Thymus (tissue), 11 donors: ENCODE measurements around the gene TNFRSF4. TPM values are rescaled to one million over a fixed set of nuclear protein-coding genes. Genes with fewer than 3 reads are reported as not detected.

ENCODE experiments used
- DNase-seq, 9 donors: peaks; one replicate each; pipeline ENCODE4 v3.0.0-alpha.2; 2013; ENCODE audit warnings: low spot score in 9 of 9, low read depth in 6 of 9, missing footprints in 1 of 9
- H3K27ac ChIP-seq, 2 donors: one replicate each; pipeline ENCODE4 v1.5.1; 2013; ENCODE audit warnings: control low read depth in 1 of 2, low read depth in 1 of 2, low read length in 1 of 2, mild to moderate bottlenecking in 1 of 2, moderate library complexity in 1 of 2
- H3K27me3 ChIP-seq, 2 donors: one replicate each; pipeline ENCODE4 v1.5.1; 2013; ENCODE audit warnings: low read length in 1 of 2; ENCODE audit not compliant: control insufficient read depth in 2 of 2, insufficient read depth in 1 of 2
- H3K36me3 ChIP-seq, 2 donors: one replicate each; pipeline ENCODE4 v1.5.1; 2013; ENCODE audit warnings: low read length in 1 of 2, mild to moderate bottlenecking in 1 of 2, moderate library complexity in 1 of 2; ENCODE audit not compliant: control insufficient read depth in 2 of 2, insufficient read depth in 2 of 2
- H3K4me1 ChIP-seq, 2 donors: one replicate each; pipeline ENCODE4 v1.5.1; 2013; ENCODE audit warnings: low read length in 2 of 2; ENCODE audit not compliant: control insufficient read depth in 2 of 2, insufficient read depth in 2 of 2
- H3K4me3 ChIP-seq, 2 donors: one replicate each; pipeline ENCODE4 v1.5.1; 2013; ENCODE audit warnings: low read length in 2 of 2, control low read depth in 1 of 2, mild to moderate bottlenecking in 1 of 2
- H3K9me3 ChIP-seq, 2 donors: one replicate each; pipeline ENCODE4 v1.5.1; 2013; ENCODE audit warnings: low read length in 1 of 2, mild to moderate bottlenecking in 1 of 2; ENCODE audit not compliant: control insufficient read depth in 2 of 2, insufficient read depth in 1 of 2
- WGBS: extraction: QIAGEN DNeasy Blood & Tissue Kit; methylation state at CpG from one replicate; pipeline ENCODE4 v1.1.7; 2013; 5-methylcytosine and 5-hydroxymethylcytosine counted together
- polyA plus RNA-seq: library from polyadenylated mRNA; stranded (reverse); fragments of 200-250 nt; gene quantifications from one replicate; pipeline ENCODE4 v1.2.3, GENCODE V29; 2013
- total RNA-seq: library from RNA; stranded (reverse); fragments of 120-200 nt; gene quantifications from one replicate; pipeline ENCODE4 v1.2.4, GENCODE V29; 2013
- donor health status: healthy.

Gene TNFRSF4
- total and polyA plus RNA-seq, 2 donors: 12.7 to 18.8 TPM

DNA sequence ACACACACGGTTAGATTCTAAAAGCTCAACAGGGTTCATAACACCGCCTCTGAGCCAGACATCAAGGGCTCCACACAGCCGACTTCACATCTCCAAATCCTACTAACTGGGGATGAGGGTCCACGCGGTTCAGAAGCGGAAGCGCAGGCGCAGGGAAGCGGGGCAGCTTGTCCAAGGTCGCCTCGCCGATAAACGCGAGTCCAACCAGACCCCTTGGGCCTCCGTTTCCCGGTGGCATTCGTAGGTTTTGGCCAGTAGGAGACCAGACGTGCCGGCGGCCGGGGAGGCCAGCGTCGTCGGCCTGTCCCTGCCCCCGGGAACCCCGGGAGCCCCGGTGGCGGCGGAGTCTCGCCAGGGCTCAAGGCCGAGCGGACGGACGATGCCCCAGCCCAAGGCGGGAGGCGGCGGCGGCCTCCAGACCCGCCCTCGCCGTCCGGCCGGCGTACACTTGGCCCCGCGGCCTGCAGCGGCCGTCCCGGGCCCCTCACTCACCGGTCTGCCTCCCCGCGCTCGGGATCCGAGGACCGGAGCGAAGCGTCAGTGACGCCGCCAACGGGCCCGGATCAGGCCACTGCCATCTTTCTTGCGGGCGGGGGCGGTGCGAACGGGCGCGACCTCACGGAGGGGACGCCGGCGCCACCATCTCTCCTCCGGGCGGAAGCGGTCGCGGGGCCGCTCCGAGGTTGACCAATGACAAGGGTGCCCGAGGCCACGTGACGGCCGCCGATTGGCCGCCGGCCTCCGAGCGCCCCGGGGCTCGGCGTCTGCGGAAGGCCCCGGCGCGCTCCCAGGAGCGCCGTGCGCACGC lies 17.7 kb upstream of the TNFRSF4 start, which contains the start of gene SDF4:
Gene SDF4 (minus strand): TSS at position 602 of the 808 bp plus-strand sequence. CDS start 3,229 bp downstream, outside the sequence.
- peak; percentile 84 to 98 (median 95) for DNase-seq

GRCh38 chr1:1230656-1231399 lies 16.9 kb upstream of the TNFRSF4 start:
- Histone ChIP-seq H3K27me3 (no peaks in the 10 kb centered on the region), H3K27ac (peak overlapping the region; percentile 22 to 78), H3K4me3 (peak overlapping the region; percentile 71 to 96), H3K4me1 (peaks cover 22 to 28% of the 10 kb centered on the region in 2 donors), H3K9me3 (peaks cover 0 to 1% of the 10 kb centered on the region in 2 donors), H3K36me3 (peaks cover 32 to 38% of the 10 kb centered on the region in 2 donors)
- DNase-seq: no peak
- 27% methylated on average over 24 of the region's 24 CpGs for WGBS

More for the DNA sequence above, 17.7 kb upstream of the TNFRSF4 start, which contains the start of gene SDF4:
- WGBS: under 1% methylated on average over 99 of the region's 99 CpGs
- Histone ChIP-seq H3K27ac (peak within 1 kb of the TSS; percentile 22 to 78), H3K4me1 (peaks cover 22 to 28% of the 10 kb centered on the region in 2 donors), H3K27me3 (peaks cover 0 to under 1% of the 10 kb centered on the region in 2 donors), H3K9me3 (peaks cover 0 to 1% of the 10 kb centered on the region in 2 donors), H3K4me3 (peak within 1 kb of the TSS; percentile 71 to 96), H3K36me3 (peaks cover 27 to 32% of the 10 kb centered on the region in 2 donors)

DNA sequence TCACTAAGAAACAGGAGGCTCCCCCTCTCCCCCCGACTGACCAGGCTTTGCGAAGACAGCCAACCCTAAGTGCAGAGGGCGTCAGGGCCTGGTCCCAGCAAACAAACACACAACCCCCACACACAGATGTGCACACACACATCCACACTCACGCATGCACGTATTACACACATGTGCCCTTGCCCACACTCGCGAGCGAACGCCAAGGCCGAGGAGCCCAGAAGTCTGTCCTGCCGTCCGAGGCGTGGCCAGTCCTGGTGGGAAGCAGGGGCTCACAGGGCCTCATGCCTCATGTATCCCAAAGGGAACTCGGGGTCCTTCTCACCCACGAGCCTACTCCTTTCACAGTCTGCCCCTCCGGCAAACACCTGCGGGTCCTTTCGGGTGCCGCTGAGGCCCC lies 15.8 kb upstream of the TNFRSF4 start:
- no peak for DNase-seq
- Histone ChIP-seq H3K27ac (no peak overlapping the region), H3K4me3 (no peak overlapping the region), H3K4me1 (peaks cover 22 to 28% of the 10 kb centered on the region in 2 donors), H3K9me3 (peaks cover 0 to 1% of the 10 kb centered on the region in 2 donors), H3K27me3 (no peaks in the 10 kb centered on the region), H3K36me3 (peaks cover 41 to 45% of the 10 kb centered on the region in 2 donors)
- 95% methylated on average over 19 of the region's 19 CpGs for WGBS

GRCh38 chr1:1228596-1229321 lies 14.8 kb upstream of the TNFRSF4 start:
- H3K36me3 ChIP-seq: peaks cover 41 to 52% of the 10 kb centered on the region in 2 donors

GRCh38 chr1:1228187-1228586 lies 14.2 kb upstream of the TNFRSF4 start:
- Histone ChIP-seq H3K9me3 (peaks cover 0 to 1% of the 10 kb centered on the region in 2 donors), H3K27me3 (no peaks in the 10 kb centered on the region), H3K4me1 (peaks cover 18 to 25% of the 10 kb centered on the region in 2 donors), H3K4me3 (no peak overlapping the region), H3K27ac (no peak overlapping the region), H3K36me3 (peaks cover 45 to 58% of the 10 kb centered on the region in 2 donors)
- 96% methylated on average over 30 of the region's 30 CpGs for WGBS
- no peak for DNase-seq

More at GRCh38 chr1:1228596-1229321, 14.8 kb upstream of the TNFRSF4 start:
- WGBS: 88% methylated on average over 28 of the region's 28 CpGs
- DNase-seq: no peak
- Histone ChIP-seq H3K4me3 (no peak overlapping the region), H3K9me3 (peaks cover 0 to 1% of the 10 kb centered on the region in 2 donors), H3K27ac (no peak overlapping the region), H3K4me1 (peaks cover 22 to 28% of the 10 kb centered on the region in 2 donors), H3K27me3 (no peaks in the 10 kb centered on the region)

DNA sequence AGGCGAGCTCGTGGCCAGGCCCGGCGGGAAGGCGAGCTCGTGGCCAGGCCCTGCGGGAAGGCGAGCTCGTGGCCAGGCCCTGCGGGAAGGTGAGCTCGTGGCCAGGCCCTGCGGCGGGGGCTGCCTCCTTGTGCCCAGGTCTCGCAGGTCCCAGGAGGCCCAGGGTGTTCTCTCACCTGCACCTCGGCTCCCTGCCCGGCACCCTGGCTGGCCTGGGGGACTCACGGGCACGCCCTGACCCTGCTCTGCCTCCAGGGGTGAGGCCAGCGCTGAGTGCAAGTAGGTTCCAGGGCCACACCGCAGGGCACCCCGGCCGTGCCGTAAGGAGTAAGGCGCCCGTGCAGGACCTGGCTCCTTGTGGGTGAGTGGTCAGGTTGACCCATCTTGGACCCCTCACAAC lies 13.4 kb upstream of the TNFRSF4 start:
- 97% methylated on average over 25 of the region's 25 CpGs for WGBS
- peaks cover 51 to 66% of the 10 kb centered on the region in 2 donors for H3K36me3 ChIP-seq
- DNase-seq: no peak
- no peaks in the 10 kb centered on the region for H3K27me3 ChIP-seq
- peaks cover 18% of the 10 kb centered on the region in 2 donors for H3K4me1 ChIP-seq
- no peak overlapping the region for H3K27ac ChIP-seq
- H3K4me3 ChIP-seq: no peak overlapping the region
- peaks cover 0 to 1% of the 10 kb centered on the region in 2 donors for H3K9me3 ChIP-seq

- Histone ChIP-seq H3K27ac (no peak overlapping the region), H3K27me3 (no peaks in the 10 kb centered on the region), H3K4me1 (peaks cover 18% of the 10 kb centered on the region in 2 donors), H3K9me3 (peaks cover 0 to 1% of the 10 kb centered on the region in 2 donors), H3K36me3 (peaks cover 57 to 72% of the 10 kb centered on the region in 2 donors), H3K4me3 (no peak overlapping the region)
- no peak for DNase-seq
- 95% methylated on average over 44 of the region's 44 CpGs for WGBS
Measured at GRCh38 chr1:1226566-1227362, 12.8 kb upstream of the TNFRSF4 start.

DNA sequence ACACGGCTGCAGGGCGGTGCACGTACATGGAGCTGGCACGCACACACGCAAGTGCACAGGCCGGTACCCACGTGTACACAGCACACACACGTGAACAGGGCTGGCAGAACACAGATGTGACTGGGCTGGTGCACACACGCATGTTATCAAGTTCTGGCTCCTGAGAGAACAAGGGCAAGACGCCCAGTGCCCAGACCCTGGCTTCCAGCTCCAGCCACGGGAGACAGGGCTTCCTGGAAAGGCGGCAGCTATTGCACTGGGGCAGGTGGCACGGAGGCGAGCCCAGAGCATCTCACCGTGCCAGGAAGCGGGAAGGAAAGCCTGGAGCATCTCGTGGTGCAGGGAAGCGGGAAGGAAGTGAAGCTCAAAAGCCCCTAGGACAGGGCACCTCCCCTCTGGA lies 12.0 kb upstream of the TNFRSF4 start:
- DNase-seq: no peak

More for the DNA sequence above, 12.0 kb upstream of the TNFRSF4 start:
- H3K4me1 ChIP-seq: peaks cover 16% of the 10 kb centered on the region in 2 donors
- no peak overlapping the region for H3K4me3 ChIP-seq
- H3K36me3 ChIP-seq: peaks cover 65 to 79% of the 10 kb centered on the region in 2 donors
- H3K9me3 ChIP-seq: peaks cover 0 to 1% of the 10 kb centered on the region in 2 donors
- 95% methylated on average over 18 of the region's 18 CpGs for WGBS
- no peaks in the 10 kb centered on the region for H3K27me3 ChIP-seq
- H3K27ac ChIP-seq: no peak overlapping the region
